Measurements from ENCODE around the gene CDH23.

Gene CDH23

GRCh38 chr10:71767420-71768035 is 370.8 kb downstream of the CDH23 start:
- no peak for DNase-seq

- no peak for DNase-seq
These were observed 372.6 kb downstream of the CDH23 start for GRCh38 chr10:71769279-71769823.

GRCh38 chr10:71770255-71770654 is 373.5 kb downstream of the CDH23 start:
- DNase-seq: no peak

GRCh38 chr10:71770789-71771188 is 374.1 kb downstream of the CDH23 start:
- no peak for DNase-seq

- no peak for DNase-seq
These were observed 374.5 kb downstream of the CDH23 start for GRCh38 chr10:71771204-71771603.

GRCh38 chr10:71771821-71772617 is 375.3 kb downstream of the CDH23 start:
- DNase-seq: peak; percentile 49

- no peak for DNase-seq
These were observed 376.1 kb downstream of the CDH23 start for GRCh38 chr10:71772832-71773220.

- peak; percentile 96 for DNase-seq
These were observed 376.7 kb downstream of the CDH23 start, which contains the start of gene VSIR for GRCh38 chr10:71773221-71773971. Gene VSIR, minus strand, starts transcription at chr10:71773520. Its CDS starts 81 bp downstream, at chr10:71773439.

- DNase-seq: no peak
These were observed 378.4 kb downstream of the CDH23 start for GRCh38 chr10:71774916-71775702.

GRCh38 chr10:71776481-71776925 is 379.8 kb downstream of the CDH23 start:
- no peak for DNase-seq

- DNase-seq: no peak
These were observed 380.7 kb downstream of the CDH23 start for GRCh38 chr10:71777213-71777985.

- DNase-seq: no peak
These were observed 381.5 kb downstream of the CDH23 start for GRCh38 chr10:71778071-71778825.

- DNase-seq: no peak
These were observed 382.9 kb downstream of the CDH23 start for GRCh38 chr10:71779641-71780040.

- DNase-seq: no peak
These were observed 383.4 kb downstream of the CDH23 start for GRCh38 chr10:71780156-71780555.

- DNase-seq: no peak
These were observed 384.0 kb downstream of the CDH23 start for GRCh38 chr10:71780719-71781118.

- DNase-seq: no peak
These were observed 385.6 kb downstream of the CDH23 start for GRCh38 chr10:71782221-71782916.

GRCh38 chr10:71782917-71783490 is 386.3 kb downstream of the CDH23 start:
- no peak for DNase-seq

- no peak for DNase-seq
These were observed 387.4 kb downstream of the CDH23 start for GRCh38 chr10:71783917-71784678.

- DNase-seq: no peak
These were observed 388.1 kb downstream of the CDH23 start for GRCh38 chr10:71784679-71785272.

All from stimulated activated CD4-positive, alpha-beta T cell treated with anti-CD3 and anti-CD28 coated beads, Interleukin-12 subunit alpha, Interleukin-12 subunit beta, amount 100 ng/mL, for 4 hours (primary cell).